Immature natural killer cell (primary cell): ENCODE results near the gene CHN1. TPM values are rescaled to one million over a fixed set of nuclear protein-coding genes. Genes with fewer than 3 reads are reported as not detected.

Experiments
- DNase-seq, 3 donors: peaks; one replicate each; pipeline ENCODE4 v3.0.0; 2022; ENCODE audit warnings: mixed read lengths in 1 of 3
- H3K27ac Mint-ChIP-seq, 6 donors: one replicate each; pipeline ENCODE4 v1.8.0; 2020; ENCODE audit warnings: mixed read lengths in 6 of 6, mild to moderate bottlenecking in 5 of 6, inconsistent platforms in 4 of 6, moderate library complexity in 3 of 6
- H3K27me3 Mint-ChIP-seq, 3 donors: one replicate each; pipeline ENCODE4 v1.8.0; 2020 to 2021; ENCODE audit warnings: low read depth in 3 of 3, mild to moderate bottlenecking in 3 of 3, mixed read lengths in 3 of 3, moderate library complexity in 3 of 3, inconsistent platforms in 1 of 3
- H3K36me3 Mint-ChIP-seq, 3 donors: one replicate each; pipeline ENCODE4 v1.8.0; 2020; ENCODE audit warnings: mixed read lengths in 3 of 3, inconsistent platforms in 2 of 3, mild to moderate bottlenecking in 2 of 3
- H3K4me1 Mint-ChIP-seq, 2 donors: one replicate each; pipeline ENCODE4 v1.8.0; 2020; ENCODE audit warnings: inconsistent platforms in 2 of 2, mild to moderate bottlenecking in 2 of 2, mixed read lengths in 2 of 2, moderate library complexity in 1 of 2
- H3K4me3 Mint-ChIP-seq, 5 donors: one replicate each; pipeline ENCODE4 v1.8.0; 2020; ENCODE audit warnings: mild to moderate bottlenecking in 5 of 5, mixed read lengths in 5 of 5, inconsistent platforms in 3 of 5, moderate library complexity in 3 of 5
- H3K9me3 Mint-ChIP-seq, 6 donors: one replicate each; pipeline ENCODE4 v1.8.0; 2020; ENCODE audit warnings: mild to moderate bottlenecking in 6 of 6, mixed read lengths in 6 of 6, inconsistent platforms in 4 of 6, moderate library complexity in 3 of 6
- polyA plus RNA-seq, 3 donors: library from polyadenylated mRNA; unstranded; fragments of 300-500 nt; fragmentation: Illumina TruSeq; gene quantifications; one replicate each; pipeline ENCODE4 v1.2.3, GENCODE V29; 2021

The CHN1 gene
- polyA plus RNA-seq, 3 donors from 2014 or later = 0.11 to 0.69 TPM; not detected in 1

GRCh38 chr2:174977364-174977763, 27.8 kb downstream of the CHN1 start:
- no peak overlapping the region for H3K4me3 Mint-ChIP-seq
- H3K4me1 Mint-ChIP-seq = no peaks in the 10 kb centered on the region
- no peak overlapping the region for H3K27ac Mint-ChIP-seq
- DNase-seq = no peak
- peaks cover 0 to 13% (median 2%) of the 10 kb centered on the region in 3 donors for H3K27me3 Mint-ChIP-seq
- no peaks in the 10 kb centered on the region for H3K36me3 Mint-ChIP-seq
- H3K9me3 Mint-ChIP-seq = peaks cover 0 to 2% (median 0%) of the 10 kb centered on the region in 6 donors

DNA sequence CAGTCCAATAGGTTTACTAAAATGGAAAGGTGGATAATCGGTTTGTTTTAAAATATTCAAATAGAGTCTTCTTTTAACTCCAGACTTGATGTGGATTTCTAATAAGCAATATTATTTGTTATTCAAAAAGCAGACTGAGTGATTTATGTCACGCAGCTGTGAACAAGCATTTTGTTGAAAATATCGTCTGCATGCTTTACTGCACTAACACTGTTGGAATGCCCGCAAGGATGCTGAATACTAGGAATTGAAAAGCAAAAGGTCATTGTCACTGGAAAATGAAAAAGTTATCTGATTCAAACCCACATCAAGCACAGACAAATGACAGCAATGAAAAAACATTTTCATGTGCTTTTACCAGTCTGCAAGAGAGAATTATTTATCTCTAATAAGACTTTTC, 31.1 kb downstream of the CHN1 start:
- H3K9me3 Mint-ChIP-seq = peaks cover 0 to 4% (median 0%) of the 10 kb centered on the region in 6 donors
- H3K4me3 Mint-ChIP-seq = no peak overlapping the region
- H3K27ac Mint-ChIP-seq = no peak overlapping the region
- H3K27me3 Mint-ChIP-seq = peaks cover 0 to 18% (median 4%) of the 10 kb centered on the region in 3 donors
- no peaks in the 10 kb centered on the region for H3K36me3 Mint-ChIP-seq
- no peak for DNase-seq
- no peaks in the 10 kb centered on the region for H3K4me1 Mint-ChIP-seq

DNA sequence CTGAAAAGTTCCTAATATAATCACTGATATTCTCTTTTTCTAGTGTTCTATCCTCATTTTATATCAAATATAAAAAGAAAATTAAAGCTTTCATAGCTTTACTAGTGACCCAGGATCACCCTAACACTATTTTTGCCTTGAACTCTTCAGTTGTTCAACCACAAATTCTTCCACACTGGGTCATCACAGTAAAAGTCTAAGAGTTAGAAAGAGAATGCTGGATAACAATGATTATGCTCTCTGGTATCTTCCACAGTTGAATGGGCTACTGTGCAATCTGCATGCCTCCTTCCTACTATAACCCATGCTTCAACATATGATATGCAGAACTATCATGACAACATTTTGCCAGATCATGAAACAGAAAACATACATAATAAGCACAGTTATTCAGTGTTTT, 32.3 kb downstream of the CHN1 start:
- no peak for DNase-seq
- Mint-ChIP-seq H3K4me1 (no peaks in the 10 kb centered on the region), H3K36me3 (no peaks in the 10 kb centered on the region), H3K4me3 (no peak overlapping the region), H3K9me3 (peaks cover 0 to 1% (median 0%) of the 10 kb centered on the region in 6 donors), H3K27me3 (peaks cover 0 to 16% (median 4%) of the 10 kb centered on the region in 3 donors), H3K27ac (no peak overlapping the region)

- Mint-ChIP-seq H3K4me3 (no peak overlapping the region), H3K27me3 (peaks cover 0 to 13% (median 4%) of the 10 kb centered on the region in 3 donors), H3K27ac (no peak overlapping the region), H3K9me3 (peaks cover 0 to 1% (median 0%) of the 10 kb centered on the region in 6 donors), H3K4me1 (no peaks in the 10 kb centered on the region), H3K36me3 (no peaks in the 10 kb centered on the region)
- no peak for DNase-seq
Observed at GRCh38 chr2:174971868-174972781, 33.1 kb downstream of the CHN1 start.

DNA sequence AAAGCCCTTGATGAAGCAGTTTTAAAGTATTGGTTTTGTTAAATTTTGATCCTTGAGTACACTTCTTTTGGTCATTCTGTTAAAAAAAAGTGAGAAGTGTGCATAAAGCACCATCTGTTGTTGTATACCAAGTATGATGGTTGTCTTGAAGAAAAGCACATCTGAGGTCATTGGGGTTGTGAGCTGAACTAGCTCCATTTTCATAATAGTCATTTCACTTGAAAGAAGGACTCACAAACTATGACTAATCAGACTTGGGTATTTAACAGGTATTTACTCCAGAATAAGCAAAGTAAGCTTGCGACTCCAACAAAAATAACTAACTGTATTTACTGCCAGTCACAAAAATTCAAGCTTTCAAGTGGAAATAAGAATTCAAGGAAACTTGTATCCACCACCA, 35.1 kb downstream of the CHN1 start:
- no peak overlapping the region for H3K27ac Mint-ChIP-seq
- H3K36me3 Mint-ChIP-seq = no peaks in the 10 kb centered on the region
- H3K9me3 Mint-ChIP-seq = peaks cover 0 to 1% (median 0%) of the 10 kb centered on the region in 6 donors
- no peak overlapping the region for H3K4me3 Mint-ChIP-seq
- peaks cover 3 to 9% (median 4%) of the 10 kb centered on the region in 3 donors for H3K27me3 Mint-ChIP-seq
- no peak for DNase-seq
- no peaks in the 10 kb centered on the region for H3K4me1 Mint-ChIP-seq

DNA sequence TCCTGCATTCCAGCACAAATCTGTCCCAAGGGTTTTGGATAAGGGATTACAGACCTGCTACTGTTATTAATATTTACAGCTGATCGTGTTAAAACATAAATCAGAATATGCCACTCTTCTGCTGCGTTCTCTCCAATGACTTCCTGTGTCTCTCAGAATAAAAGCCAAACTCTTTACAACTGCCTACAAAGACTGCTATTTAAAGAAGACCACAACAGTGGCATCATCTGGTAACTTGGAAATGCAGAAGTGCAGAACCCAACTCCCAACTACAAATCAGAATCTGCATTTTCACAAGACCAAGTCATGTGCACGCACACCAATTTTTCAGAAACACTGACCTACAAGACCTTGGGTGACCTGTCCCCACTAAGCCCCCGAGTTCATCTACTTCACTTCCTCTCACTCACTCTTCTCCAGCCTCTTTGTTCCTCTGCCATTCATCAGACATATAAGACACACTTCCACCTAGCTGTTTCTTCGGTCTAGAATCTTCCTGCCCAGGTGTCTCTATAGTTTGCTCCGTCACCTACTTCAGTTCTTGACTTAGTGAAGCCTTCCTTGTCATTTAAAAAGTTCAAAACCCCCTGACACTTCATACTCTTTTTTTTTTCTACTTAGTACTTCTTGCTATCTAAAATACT, 36.0 kb downstream of the CHN1 start:
- Mint-ChIP-seq H3K36me3 (no peaks in the 10 kb centered on the region), H3K9me3 (peaks cover 0 to 1% (median 0%) of the 10 kb centered on the region in 6 donors), H3K27me3 (peaks cover 3 to 9% (median 4%) of the 10 kb centered on the region in 3 donors), H3K4me3 (no peak overlapping the region), H3K27ac (no peak overlapping the region), H3K4me1 (no peaks in the 10 kb centered on the region)
- DNase-seq = no peak

DNA sequence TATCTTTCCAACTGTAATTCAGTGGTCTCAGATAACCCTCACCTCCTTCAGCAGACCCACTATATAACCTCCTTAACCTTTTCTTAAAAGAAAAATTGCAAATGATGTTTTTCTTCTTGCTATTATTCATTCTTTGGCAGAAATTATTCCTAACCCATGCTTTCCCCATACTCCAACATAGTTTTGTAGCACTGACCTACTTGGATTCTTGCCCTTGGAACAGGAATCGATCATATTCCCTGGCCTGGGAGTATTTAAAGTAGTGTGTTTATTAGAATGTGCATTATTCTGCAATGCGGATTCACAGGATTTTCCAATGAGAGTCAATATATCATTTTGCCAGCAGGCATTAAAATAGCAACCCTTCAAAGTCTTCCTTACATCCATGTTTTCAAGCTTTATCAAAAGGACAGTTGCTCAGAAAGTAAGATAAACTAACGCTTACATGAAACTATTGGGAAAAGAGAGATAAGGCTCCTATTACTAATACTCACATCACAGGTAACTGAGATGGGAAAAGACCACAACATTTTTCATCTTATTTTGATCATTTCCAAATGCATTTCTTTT, 37.4 kb downstream of the CHN1 start:
- DNase-seq = no peak
- H3K4me1 Mint-ChIP-seq = no peaks in the 10 kb centered on the region
- H3K36me3 Mint-ChIP-seq = no peaks in the 10 kb centered on the region
- H3K27ac Mint-ChIP-seq = no peak overlapping the region
- peaks cover 3 to 5% (median 4%) of the 10 kb centered on the region in 3 donors for H3K27me3 Mint-ChIP-seq
- H3K9me3 Mint-ChIP-seq = peaks cover 0 to 1% (median 0%) of the 10 kb centered on the region in 6 donors
- H3K4me3 Mint-ChIP-seq = no peak overlapping the region

DNA sequence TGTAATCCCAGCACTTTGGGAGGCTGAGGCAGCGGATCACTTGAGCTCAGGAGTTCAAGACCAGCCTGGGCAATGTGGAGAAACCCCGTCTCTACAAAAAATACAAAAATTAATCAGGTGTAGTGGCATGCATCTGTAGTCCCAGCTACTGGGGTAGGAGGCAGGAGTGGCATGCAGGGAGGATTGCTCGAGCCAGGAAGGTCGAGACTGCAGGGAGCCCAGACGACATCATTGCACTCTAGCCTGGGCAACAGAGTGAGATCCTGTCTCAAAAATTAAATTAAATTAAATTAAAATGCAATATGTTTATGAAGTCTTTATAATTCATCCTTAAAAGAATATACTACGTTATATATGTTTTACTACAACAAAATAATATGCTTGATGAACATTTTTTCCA, 38.1 kb downstream of the CHN1 start:
- H3K4me1 Mint-ChIP-seq = no peaks in the 10 kb centered on the region
- DNase-seq = no peak
- no peak overlapping the region for H3K27ac Mint-ChIP-seq
- no peak overlapping the region for H3K4me3 Mint-ChIP-seq
- H3K9me3 Mint-ChIP-seq = peaks cover 0 to 1% (median 0%) of the 10 kb centered on the region in 6 donors
- H3K36me3 Mint-ChIP-seq = no peaks in the 10 kb centered on the region
- H3K27me3 Mint-ChIP-seq = peaks cover 3 to 4% (median 3%) of the 10 kb centered on the region in 3 donors

GRCh38 chr2:174965992-174966744, 39.0 kb downstream of the CHN1 start:
- peaks cover 0 to 1% (median 0%) of the 10 kb centered on the region in 6 donors for H3K9me3 Mint-ChIP-seq
- H3K36me3 Mint-ChIP-seq = no peaks in the 10 kb centered on the region
- H3K27me3 Mint-ChIP-seq = peaks cover 0 to 4% (median 3%) of the 10 kb centered on the region in 3 donors
- no peaks in the 10 kb centered on the region for H3K4me1 Mint-ChIP-seq
- no peak overlapping the region for H3K27ac Mint-ChIP-seq
- DNase-seq = no peak
- no peak overlapping the region for H3K4me3 Mint-ChIP-seq

- Mint-ChIP-seq H3K36me3 (no peaks in the 10 kb centered on the region), H3K9me3 (peaks cover 0 to 1% (median 0%) of the 10 kb centered on the region in 6 donors), H3K27me3 (peaks cover 0 to 4% (median 3%) of the 10 kb centered on the region in 3 donors)
Observed at GRCh38 chr2:174965551-174965950, 39.6 kb downstream of the CHN1 start.

DNA sequence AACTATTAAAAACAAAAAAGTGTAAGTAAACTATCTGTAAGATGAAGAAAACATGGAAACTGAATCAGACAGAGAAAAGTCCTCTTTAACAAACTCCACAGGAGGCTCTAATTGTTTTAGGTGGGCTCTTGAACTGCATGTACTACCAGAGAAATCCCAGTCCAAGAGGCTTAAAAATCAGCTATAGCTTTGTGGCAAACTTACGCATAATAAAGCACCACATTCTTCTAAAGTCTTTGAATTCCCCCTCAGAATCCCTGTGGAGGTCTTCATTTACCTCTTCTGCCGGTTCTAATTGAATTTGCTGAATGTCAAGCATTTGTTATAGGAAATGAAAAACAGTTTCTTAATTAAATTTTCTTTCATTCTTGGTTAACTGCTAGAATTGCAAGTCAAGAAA, 40.8 kb downstream of the CHN1 start:
- no peaks in the 10 kb centered on the region for H3K36me3 Mint-ChIP-seq
- DNase-seq = no peak
- H3K4me3 Mint-ChIP-seq = no peak overlapping the region
- peaks cover 0 to under 1% (median 0%) of the 10 kb centered on the region in 6 donors for H3K9me3 Mint-ChIP-seq
- H3K4me1 Mint-ChIP-seq = no peaks in the 10 kb centered on the region
- H3K27me3 Mint-ChIP-seq = peaks cover 0 to 7% (median 1%) of the 10 kb centered on the region in 3 donors
- H3K27ac Mint-ChIP-seq = no peak overlapping the region

More at GRCh38 chr2:174965551-174965950, 39.6 kb downstream of the CHN1 start:
- Mint-ChIP-seq H3K4me3 (no peak overlapping the region), H3K4me1 (no peaks in the 10 kb centered on the region), H3K27ac (no peak overlapping the region)
- no peak for DNase-seq

GRCh38 chr2:174963437-174964400, 41.5 kb downstream of the CHN1 start:
- Mint-ChIP-seq H3K4me1 (no peaks in the 10 kb centered on the region), H3K27me3 (peaks cover 0 to 7% (median 1%) of the 10 kb centered on the region in 3 donors), H3K27ac (no peak overlapping the region), H3K4me3 (no peak overlapping the region), H3K9me3 (no peaks in the 10 kb centered on the region), H3K36me3 (no peaks in the 10 kb centered on the region)
- no peak for DNase-seq
